HCT116 (cell line): ENCODE results near the gene RIOX2. TPM values are rescaled to one million over a fixed set of nuclear protein-coding genes. Genes with fewer than 3 reads are reported as not detected.

Experiments used
- ATAC-seq: fragments of 200-7000 bp; cut with Tn5 transposase; 2 replicates; pipeline ENCODE4 v1.9.1; 2020; ENCODE audit warnings: mild to moderate bottlenecking, moderate library complexity
- BruUV-seq: library from RNA; stranded (reverse); fragments of 400-500 nt; replicated peaks from 2 replicates; lab custom pipeline; 2021; lab: Mats Ljungman, UMichigan
- CTCF ChIA-PET: fragments of 300-600 bp; sonication (Branson Sonifier 250); formaldehyde crosslinking; loops from one replicate; lab custom pipeline; 2021; ENCODE audit warnings: antibody characterized with exemption; lab: Charles Lee
- POLR2A ChIA-PET: fragments of 300-600, 350-600 bp; sonication (Branson Sonifier 250); formaldehyde crosslinking; loops from one replicate; lab custom pipeline; 2021; ENCODE audit warnings: antibody characterized with exemption; lab: Charles Lee
- RAD21 ChIA-PET, 2 experiments: fragments of 300-600 bp; sonication (Branson Sonifier 250); formaldehyde crosslinking; loops; one replicate each; lab custom pipeline; 2023; ENCODE audit warnings: low total read pairs in 2 of 2; ENCODE audit not compliant: uncharacterized antibody in 2 of 2, unreplicated experiment in 2 of 2, low non-redundant PET in 1 of 2; lab: Charles Lee
- DNase-seq: peaks from one replicate; pipeline ENCODE4 v3.0.0-alpha.2; 2010; ENCODE audit warnings: low read depth, low spot score
- H2AFZ ChIP-seq: fragments of 200-600 bp; shearing (Covaris generic), sonication (generic); 2 replicates; pipeline ENCODE4 v1.6.1; 2017; ENCODE audit warnings: low read depth, mixed run types, mixed read lengths, antibody characterized with exemption, low read length; ENCODE audit not compliant: poor library complexity, severe bottlenecking
- H3K27ac ChIP-seq: 2 replicates; pipeline ENCODE4 v1.5.1; 2012; ENCODE audit warnings: low read depth, low read length
- H3K27me3 ChIP-seq: fragments of 200-600 bp; sonication (generic); 2 replicates; pipeline ENCODE4 v1.6.1; 2016; ENCODE audit warnings: mixed run types, low read length, mixed read lengths; ENCODE audit not compliant: insufficient read depth
- H3K36me3 ChIP-seq, 2 experiments: fragments of 200-500 bp in 1 of 2; fragments of 200-600 bp in 1 of 2; sonication (Bioruptor generic) in 1 of 2; sonication (generic) in 1 of 2; 2 replicates each; pipeline versions ENCODE4 v1.5.1 to v1.6.1; 2014 to 2016; ENCODE audit warnings: low read length in 2 of 2, inconsistent platforms in 1 of 2, mixed read lengths in 1 of 2, mixed run types in 1 of 2; ENCODE audit not compliant: insufficient read depth in 2 of 2, control insufficient read depth in 1 of 2
- H3K4me1 ChIP-seq, 2 experiments: fragments of 200-600 bp in 1 of 2; sonication (generic) in 1 of 2; 2 replicates each; pipeline versions ENCODE4 v1.5.1 to v1.6.1; 2012 to 2017; ENCODE audit warnings: low read length in 2 of 2, inconsistent platforms in 1 of 2, mild to moderate bottlenecking in 1 of 2, mixed read lengths in 1 of 2, mixed run types in 1 of 2, moderate library complexity in 1 of 2; ENCODE audit not compliant: insufficient read depth in 2 of 2, control insufficient read depth in 1 of 2
- H3K4me2 ChIP-seq: fragments of 200-600 bp; sonication (generic); 2 replicates; pipeline ENCODE4 v1.6.1; 2017; ENCODE audit warnings: mixed run types, low read length, mixed read lengths
- H3K4me3 ChIP-seq, 2 experiments: fragments of 200-600 bp in 1 of 2; sonication (generic) in 1 of 2; replicated peaks in 1 of 2; 2 replicates each; pipeline ENCODE4 v1.5.1; 2011 to 2016; ENCODE audit warnings: low read length in 2 of 2, control low read depth in 1 of 2, low read depth in 1 of 2, mild to moderate bottlenecking in 1 of 2, mixed read lengths in 1 of 2, mixed run types in 1 of 2
- H3K79me2 ChIP-seq: fragments of 200-600 bp; sonication (generic); 2 replicates; pipeline ENCODE4 v1.6.1; 2017; ENCODE audit warnings: mild to moderate bottlenecking, mixed run types, low read length, moderate library complexity, mixed read lengths; ENCODE audit not compliant: insufficient read depth
- H3K9ac ChIP-seq: fragments of 200-600 bp; sonication (generic); 2 replicates; pipeline ENCODE4 v1.6.1; 2016; ENCODE audit warnings: low read length, mixed read lengths
- H3K9me2 ChIP-seq: fragments of 200-600 bp; sonication (generic), shearing (Covaris generic); 2 replicates; pipeline ENCODE4 v1.6.1; 2017; ENCODE audit warnings: mixed run types, mild to moderate bottlenecking, moderate library complexity; ENCODE audit not compliant: insufficient read depth
- H3K9me3 ChIP-seq, 2 experiments: fragments of 200-500 bp in 1 of 2; fragments of 200-600 bp in 1 of 2; sonication (Bioruptor generic) in 1 of 2; sonication (generic) in 1 of 2; 2 replicates each; pipeline ENCODE4 v1.6.1; 2014 to 2017; ENCODE audit warnings: low read length in 2 of 2, mixed read lengths in 2 of 2, inconsistent platforms in 1 of 2, low read depth in 1 of 2, mild to moderate bottlenecking in 1 of 2, mixed run types in 1 of 2, moderate library complexity in 1 of 2; ENCODE audit not compliant: control insufficient read depth in 1 of 2, insufficient read depth in 1 of 2
- H4K20me1 ChIP-seq: fragments of 200-600 bp; sonication (generic), shearing (Covaris generic); 2 replicates; pipeline ENCODE4 v1.6.1; 2017; ENCODE audit warnings: mixed run types, mild to moderate bottlenecking, moderate library complexity; ENCODE audit not compliant: insufficient read depth
- CBX3 ChIP-seq: IDR thresholded peaks from 2 replicates; pipeline ENCODE4 v1.6.1; 2012; ENCODE audit warnings: low read depth
- CEBPB ChIP-seq: IDR thresholded peaks from 2 replicates; pipeline ENCODE4 v1.6.1; 2012; ENCODE audit warnings: low read depth
- ELF1 ChIP-seq: IDR thresholded peaks from 2 replicates; pipeline ENCODE4 v1.6.1; 2012; ENCODE audit warnings: low read depth, borderline replicate concordance
- EZH2 ChIP-seq: fragments of 200-600 bp; sonication (generic); IDR thresholded peaks from 2 replicates; pipeline ENCODE4 v1.6.1; 2017; ENCODE audit warnings: antibody characterized with exemption, mixed run types
- FOSL1 ChIP-seq: IDR thresholded peaks from 2 replicates; pipeline ENCODE4 v1.6.1; 2012; ENCODE audit warnings: low read depth
- JUND ChIP-seq: IDR thresholded peaks from 2 replicates; pipeline ENCODE4 v1.6.1; 2012
- POLR2A ChIP-seq: IDR thresholded peaks from 2 replicates; pipeline ENCODE4 v1.7.0; 2011; ENCODE audit warnings: borderline replicate concordance; ENCODE audit not compliant: insufficient read depth, insufficient read length; ENCODE audit errors: extremely low read depth
- SIN3A ChIP-seq: IDR thresholded peaks from 2 replicates; pipeline ENCODE4 v1.6.1; 2012; ENCODE audit warnings: low read depth
- SRF ChIP-seq: IDR thresholded peaks from 2 replicates; pipeline ENCODE4 v1.6.1; 2012; ENCODE audit warnings: low read depth
- YY1 ChIP-seq: IDR thresholded peaks from 2 replicates; pipeline ENCODE4 v1.6.1; 2011; ENCODE audit warnings: low read length, low read depth, moderate library complexity, mild to moderate bottlenecking; ENCODE audit not compliant: insufficient replicate concordance; ENCODE audit errors: extremely low read depth
- ZFX ChIP-seq: fragments of 450-650 bp; IDR thresholded peaks from 2 replicates; pipeline ENCODE4 v1.6.1; 2017
- ZNF274 ChIP-seq: fragments of 200-500 bp; sonication (Bioruptor generic); IDR thresholded peaks from 2 replicates; pipeline ENCODE4 v1.6.1; 2014; ENCODE audit warnings: mild to moderate bottlenecking, low read depth, low read length, inconsistent platforms
- intact Hi-C: fragments of 100-400 bp; cut with micrococcal nuclease; formaldehyde crosslinking; loops from 2 replicates; pipeline ENCODE4 v1.10.0; 2022
- total RNA-seq: library from RNA; stranded (reverse); gene quantifications from one replicate; pipeline ENCODE4 v1.2.1, GENCODE V29; 2021; ENCODE audit not compliant: unreplicated experiment
- TF ChIP-seq, protein P1 (sequence below): IDR thresholded peaks from 2 replicates; pipeline ENCODE4 v1.6.1; 2012
- TF ChIP-seq, protein P2 (sequence below): IDR thresholded peaks from 2 replicates; pipeline ENCODE4 v1.6.1; 2012; ENCODE audit warnings: low read depth
- TF ChIP-seq, protein P3 (sequence below), 3 experiments: fragments of 200-600 bp in 1 of 3; sonication (generic) in 1 of 3; IDR thresholded peaks in 2 of 3; conservative IDR thresholded peaks in 1 of 3; 2 replicates each; pipeline ENCODE4 v1.5.1; 2012 to 2017; ENCODE audit warnings: low read depth in 2 of 3, low read length in 2 of 3, antibody characterized with exemption in 1 of 3, borderline replicate concordance in 1 of 3, control low read depth in 1 of 3, mild to moderate bottlenecking in 1 of 3, mixed read lengths in 1 of 3, mixed run types in 1 of 3, moderate library complexity in 1 of 3; ENCODE audit not compliant: insufficient read depth in 1 of 3

RIOX2 gene
- total RNA-seq, 1 experiment from 2014 or later: 39.1 TPM

DNA sequence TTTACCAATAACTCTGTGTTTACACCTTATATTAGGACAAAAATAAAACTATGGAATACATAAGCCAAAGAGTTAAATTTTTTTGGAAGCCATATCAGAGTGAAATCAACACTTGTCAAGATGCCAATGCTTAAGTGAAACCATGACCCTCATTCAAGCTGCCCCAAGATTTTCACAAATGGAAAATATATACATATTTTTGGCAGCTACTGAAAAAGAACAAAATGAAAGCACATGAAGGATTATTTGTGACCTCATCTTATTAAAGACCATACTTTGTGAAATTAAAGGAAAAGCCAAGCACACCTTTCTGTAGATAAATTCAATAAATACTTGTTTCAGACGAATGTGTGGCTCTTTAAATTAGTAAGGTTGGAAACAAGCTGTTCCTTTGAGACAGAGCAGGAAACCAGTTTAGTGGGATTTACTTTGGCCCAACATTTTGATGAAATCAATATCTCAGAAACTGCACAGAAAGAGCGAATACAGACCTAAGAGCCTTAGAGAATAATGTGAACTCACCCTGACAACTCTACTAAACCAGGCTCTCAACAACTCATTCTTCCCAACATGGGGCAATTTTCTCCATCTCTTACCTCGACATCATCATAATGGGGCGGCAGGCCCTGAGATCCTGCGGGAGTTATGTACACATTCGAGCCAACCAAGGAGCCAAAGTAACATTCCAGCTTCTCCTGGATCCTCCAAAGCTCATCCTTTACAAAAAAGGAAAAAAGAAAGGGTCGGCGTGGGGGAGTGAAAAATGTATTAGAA, 11.1 kb downstream of the RIOX2 start:
- ATAC-seq (no peak), DNase-seq (no peak)
- peaks cover 85% of the 10 kb centered on the region for H3K79me2 ChIP-seq
- H3K9ac ChIP-seq: no peak overlapping the region
- no peaks in the 10 kb centered on the region for H3K27me3 ChIP-seq
- no peak overlapping the region for H3K27ac ChIP-seq
- ChIA-PET POLR2A (no interaction called here), RAD21 (no interaction called here), CTCF (no interaction called here)
- no peaks in the 10 kb centered on the region; the same call in 1 of the 2 replicates for H4K20me1 ChIP-seq
- TF ChIP-seq SIN3A: no peak
- TF ChIP-seq YY1: no peak
- intact Hi-C loops: no loop called here
- peaks cover 4 to 44% of the 10 kb centered on the region in 2 experiments; a peak in 2 of 4 replicates for H3K36me3 ChIP-seq
- H2AFZ ChIP-seq: no peak overlapping the region
- H3K4me1 ChIP-seq: no peaks in the 10 kb centered on the region
- no TSS peak for BruUV-seq
- H3K9me3 ChIP-seq: no peaks in the 10 kb centered on the region
- no peak overlapping the region for H3K4me3 ChIP-seq
- H3K4me2 ChIP-seq: no peak overlapping the region
- H3K9me2 ChIP-seq: no peaks in the 10 kb centered on the region

DNA sequence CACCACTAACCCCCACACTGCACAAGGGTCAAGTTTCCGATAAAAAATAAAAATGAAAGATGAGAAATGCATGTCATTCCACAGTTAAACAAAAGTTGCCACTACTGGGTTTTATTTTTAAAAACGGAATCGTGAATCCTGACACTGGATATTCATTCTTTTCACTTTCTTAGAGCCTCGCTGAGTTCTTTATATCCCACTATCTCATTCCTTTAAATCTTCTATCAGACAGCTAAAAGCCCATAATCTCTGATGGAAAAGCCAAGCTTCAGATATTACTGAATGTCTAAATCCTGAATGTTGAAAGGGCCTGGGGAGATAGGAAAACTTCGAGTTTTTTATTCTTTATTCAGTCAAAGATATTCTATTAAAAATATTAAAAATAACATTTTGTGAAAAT, 11.7 kb downstream of the RIOX2 start:
- ChIA-PET RAD21 (no interaction called here), POLR2A (no interaction called here), CTCF (no interaction called here)
- no peak for DNase-seq
- no peaks in the 10 kb centered on the region for H3K4me1 ChIP-seq
- no peaks in the 10 kb centered on the region; the same call in 1 of the 2 replicates for H4K20me1 ChIP-seq
- no peaks in the 10 kb centered on the region for H3K9me3 ChIP-seq
- H3K27me3 ChIP-seq: no peaks in the 10 kb centered on the region
- H3K4me2 ChIP-seq: no peak overlapping the region
- H3K9me2 ChIP-seq: no peaks in the 10 kb centered on the region
- intact Hi-C loops: no loop called here
- no peak overlapping the region for H3K27ac ChIP-seq
- no peak overlapping the region for H2AFZ ChIP-seq
- no peak for ATAC-seq
- H3K79me2 ChIP-seq: peaks cover 79% of the 10 kb centered on the region
- H3K4me3 ChIP-seq: no peak overlapping the region
- BruUV-seq: no TSS peak
- H3K9ac ChIP-seq: no peak overlapping the region
- H3K36me3 ChIP-seq: peaks cover 5 to 44% of the 10 kb centered on the region in 2 experiments; a peak in 2 of 4 replicates
- TF ChIP-seq POLR2A (no peak), SIN3A (no peak), FOSL1 (no peak), JUND (no peak), ZFX (no peak), CEBPB (no peak), CBX3 (no peak), EZH2 (no peak), SRF (no peak), ELF1 (no peak), ZNF274 (no peak)
- TF ChIP-seq, protein P1, sequence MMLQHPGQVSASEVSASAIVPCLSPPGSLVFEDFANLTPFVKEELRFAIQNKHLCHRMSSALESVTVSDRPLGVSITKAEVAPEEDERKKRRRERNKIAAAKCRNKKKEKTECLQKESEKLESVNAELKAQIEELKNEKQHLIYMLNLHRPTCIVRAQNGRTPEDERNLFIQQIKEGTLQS: no peak
- TF ChIP-seq, protein P2, sequence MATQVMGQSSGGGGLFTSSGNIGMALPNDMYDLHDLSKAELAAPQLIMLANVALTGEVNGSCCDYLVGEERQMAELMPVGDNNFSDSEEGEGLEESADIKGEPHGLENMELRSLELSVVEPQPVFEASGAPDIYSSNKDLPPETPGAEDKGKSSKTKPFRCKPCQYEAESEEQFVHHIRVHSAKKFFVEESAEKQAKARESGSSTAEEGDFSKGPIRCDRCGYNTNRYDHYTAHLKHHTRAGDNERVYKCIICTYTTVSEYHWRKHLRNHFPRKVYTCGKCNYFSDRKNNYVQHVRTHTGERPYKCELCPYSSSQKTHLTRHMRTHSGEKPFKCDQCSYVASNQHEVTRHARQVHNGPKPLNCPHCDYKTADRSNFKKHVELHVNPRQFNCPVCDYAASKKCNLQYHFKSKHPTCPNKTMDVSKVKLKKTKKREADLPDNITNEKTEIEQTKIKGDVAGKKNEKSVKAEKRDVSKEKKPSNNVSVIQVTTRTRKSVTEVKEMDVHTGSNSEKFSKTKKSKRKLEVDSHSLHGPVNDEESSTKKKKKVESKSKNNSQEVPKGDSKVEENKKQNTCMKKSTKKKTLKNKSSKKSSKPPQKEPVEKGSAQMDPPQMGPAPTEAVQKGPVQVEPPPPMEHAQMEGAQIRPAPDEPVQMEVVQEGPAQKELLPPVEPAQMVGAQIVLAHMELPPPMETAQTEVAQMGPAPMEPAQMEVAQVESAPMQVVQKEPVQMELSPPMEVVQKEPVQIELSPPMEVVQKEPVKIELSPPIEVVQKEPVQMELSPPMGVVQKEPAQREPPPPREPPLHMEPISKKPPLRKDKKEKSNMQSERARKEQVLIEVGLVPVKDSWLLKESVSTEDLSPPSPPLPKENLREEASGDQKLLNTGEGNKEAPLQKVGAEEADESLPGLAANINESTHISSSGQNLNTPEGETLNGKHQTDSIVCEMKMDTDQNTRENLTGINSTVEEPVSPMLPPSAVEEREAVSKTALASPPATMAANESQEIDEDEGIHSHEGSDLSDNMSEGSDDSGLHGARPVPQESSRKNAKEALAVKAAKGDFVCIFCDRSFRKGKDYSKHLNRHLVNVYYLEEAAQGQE: no peak
- TF ChIP-seq, protein P3, sequence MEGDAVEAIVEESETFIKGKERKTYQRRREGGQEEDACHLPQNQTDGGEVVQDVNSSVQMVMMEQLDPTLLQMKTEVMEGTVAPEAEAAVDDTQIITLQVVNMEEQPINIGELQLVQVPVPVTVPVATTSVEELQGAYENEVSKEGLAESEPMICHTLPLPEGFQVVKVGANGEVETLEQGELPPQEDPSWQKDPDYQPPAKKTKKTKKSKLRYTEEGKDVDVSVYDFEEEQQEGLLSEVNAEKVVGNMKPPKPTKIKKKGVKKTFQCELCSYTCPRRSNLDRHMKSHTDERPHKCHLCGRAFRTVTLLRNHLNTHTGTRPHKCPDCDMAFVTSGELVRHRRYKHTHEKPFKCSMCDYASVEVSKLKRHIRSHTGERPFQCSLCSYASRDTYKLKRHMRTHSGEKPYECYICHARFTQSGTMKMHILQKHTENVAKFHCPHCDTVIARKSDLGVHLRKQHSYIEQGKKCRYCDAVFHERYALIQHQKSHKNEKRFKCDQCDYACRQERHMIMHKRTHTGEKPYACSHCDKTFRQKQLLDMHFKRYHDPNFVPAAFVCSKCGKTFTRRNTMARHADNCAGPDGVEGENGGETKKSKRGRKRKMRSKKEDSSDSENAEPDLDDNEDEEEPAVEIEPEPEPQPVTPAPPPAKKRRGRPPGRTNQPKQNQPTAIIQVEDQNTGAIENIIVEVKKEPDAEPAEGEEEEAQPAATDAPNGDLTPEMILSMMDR (IDR thresholded peaks at IDR 0.05 in 2 of 3, conservative IDR thresholded peaks at IDR 0.05 in 1 of 3; ENCODE audit: borderline replicate concordance in 1 of 3, insufficient read depth in 1 of 3, low read depth in 2 of 3, low read length in 2 of 3): no peak
